DND-41 (cell line): Measurements from ENCODE around the gene VOPP1.

Experiments
- ATAC-seq: fragments of 200-7000 bp; cut with Tn5 transposase; 3 replicates; pipeline ENCODE4 v1.9.1; 2021; ENCODE audit warnings: low read depth; ENCODE audit not compliant: insufficient read depth
- DNase-seq: peaks from one replicate; pipeline ENCODE4 v3.0.0-alpha.2; 2020
- H2AFZ ChIP-seq: 2 replicates; pipeline ENCODE4 v1.6.0; 2012; ENCODE audit warnings: low read depth, low read length
- H3K27ac ChIP-seq: 2 replicates; pipeline ENCODE4 v1.5.1; 2012; ENCODE audit warnings: low read length, inconsistent platforms
- H3K27me3 ChIP-seq: fragments of 200-600 bp; sonication (generic); 2 replicates; pipeline ENCODE4 v1.6.0; 2012; ENCODE audit warnings: low read length, mild to moderate bottlenecking, inconsistent platforms; ENCODE audit not compliant: insufficient read depth, poor library complexity
- H3K36me3 ChIP-seq: 2 replicates; pipeline ENCODE4 v1.5.1; 2012; ENCODE audit warnings: low read length, inconsistent platforms; ENCODE audit not compliant: insufficient read depth
- H3K4me1 ChIP-seq: 2 replicates; pipeline ENCODE4 v1.5.1; 2012; ENCODE audit warnings: mild to moderate bottlenecking, low read length; ENCODE audit not compliant: insufficient read depth
- H3K4me2 ChIP-seq: 2 replicates; pipeline ENCODE4 v1.6.0; 2012; ENCODE audit warnings: mild to moderate bottlenecking, moderate library complexity, low read length, inconsistent platforms; ENCODE audit not compliant: insufficient read depth
- H3K4me3 ChIP-seq, 2 experiments: fragments of 200-600 bp in 1 of 2; shearing (Covaris generic) in 1 of 2; 2 replicates each; pipeline ENCODE4 v1.5.1; 2012 to 2016; ENCODE audit warnings: inconsistent platforms in 2 of 2, low read length in 2 of 2, mild to moderate bottlenecking in 2 of 2, low read depth in 1 of 2, moderate library complexity in 1 of 2
- H3K79me2 ChIP-seq: 2 replicates; pipeline ENCODE4 v1.6.0; 2012; ENCODE audit warnings: low read length, inconsistent platforms; ENCODE audit not compliant: insufficient read depth
- H3K9ac ChIP-seq: 2 replicates; pipeline ENCODE4 v1.6.0; 2012; ENCODE audit warnings: low read depth, mild to moderate bottlenecking, inconsistent platforms, low read length, moderate library complexity
- H3K9me3 ChIP-seq: 2 replicates; pipeline ENCODE4 v1.5.1; 2012; ENCODE audit warnings: low read length, moderate library complexity, mild to moderate bottlenecking, inconsistent platforms; ENCODE audit not compliant: insufficient read depth, severe bottlenecking
- H4K20me1 ChIP-seq: 2 replicates; pipeline ENCODE4 v1.6.0; 2012; ENCODE audit warnings: low read length; ENCODE audit not compliant: insufficient read depth
- CTCF ChIP-seq: IDR thresholded peaks from 2 replicates; pipeline ENCODE4 v1.5.1; 2012; ENCODE audit warnings: borderline replicate concordance, low read length, moderate library complexity, mild to moderate bottlenecking; ENCODE audit not compliant: poor library complexity, severe bottlenecking; ENCODE audit errors: extremely low read depth
- EZH2 ChIP-seq: IDR thresholded peaks from 3 replicates; pipeline ENCODE4 v1.6.1; 2012; ENCODE audit warnings: borderline replicate concordance, low read depth, mild to moderate bottlenecking, moderate library complexity, low read length, inconsistent platforms; ENCODE audit not compliant: severe bottlenecking

VOPP1 gene

DNA sequence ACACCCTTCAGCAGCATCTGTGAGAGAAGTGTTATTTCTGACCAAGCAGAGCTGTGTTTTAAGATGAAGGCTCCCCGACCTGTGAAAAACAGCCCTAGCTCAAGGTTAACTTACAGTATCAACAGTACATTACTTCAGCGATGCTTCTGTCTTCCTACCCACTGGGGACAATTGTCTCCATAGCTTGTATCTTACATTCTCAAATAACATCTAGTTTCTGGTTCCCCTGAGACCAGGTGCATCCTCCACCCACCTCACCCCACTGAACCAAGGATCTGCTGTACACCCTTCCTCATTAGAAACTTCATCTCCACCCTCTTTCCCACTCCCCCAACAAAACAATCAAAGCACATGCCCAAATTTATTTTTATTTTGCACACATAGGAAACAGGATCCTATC is 102.0 kb downstream of the VOPP1 start:
- DNase-seq, result peak; percentile 35
- TF ChIP-seq CTCF, result no peak
- no peak for TF ChIP-seq EZH2
- Histone ChIP-seq H3K27ac (peak overlapping the region; percentile 89), H3K4me1 (peaks cover 50% of the 10 kb centered on the region), H3K9ac (peak overlapping the region; percentile 45; the same call in 1 of the 2 replicates), H2AFZ (no peak overlapping the region), H3K36me3 (peaks cover 52% of the 10 kb centered on the region), H3K4me2 (peak overlapping the region; percentile 17; the same call in 1 of the 2 replicates), H3K9me3 (no peaks in the 10 kb centered on the region), H3K4me3 (peak overlapping the region in 1 of 2 experiments; percentile 5; a peak in 1 of 4 replicates), H3K27me3 (no peaks in the 10 kb centered on the region), H3K79me2 (peaks cover 17% of the 10 kb centered on the region), H4K20me1 (peaks cover 23% of the 10 kb centered on the region)
- peak; percentile 7; the same call in 1 of the 3 replicates for ATAC-seq

DNA sequence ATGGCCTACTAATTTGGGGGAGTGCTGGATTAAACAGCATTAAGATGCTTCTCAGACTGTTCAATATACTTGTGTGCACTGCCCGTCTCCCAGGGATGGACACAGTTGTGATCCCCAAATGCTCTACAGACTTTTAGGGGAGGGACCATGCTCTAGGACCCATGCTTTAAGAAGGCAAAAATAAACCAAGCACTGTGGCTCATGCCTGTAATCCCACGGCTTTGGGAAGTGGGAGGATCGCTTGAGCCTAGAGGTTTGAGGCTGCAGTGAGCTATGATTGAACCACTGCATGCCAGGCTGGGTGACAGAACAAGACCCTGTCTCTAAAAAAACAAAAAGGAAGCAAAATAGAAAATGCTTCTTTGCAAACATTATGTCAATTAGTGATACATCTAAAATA is 102.6 kb downstream of the VOPP1 start:
- Histone ChIP-seq H4K20me1 (peaks cover 18% of the 10 kb centered on the region), H3K27ac (peak overlapping the region; percentile 89), H3K79me2 (peaks cover 13% of the 10 kb centered on the region), H2AFZ (no peak overlapping the region), H3K4me2 (peak overlapping the region; percentile 17), H3K9me3 (no peaks in the 10 kb centered on the region), H3K9ac (peak overlapping the region; percentile 45), H3K36me3 (peaks cover 53% of the 10 kb centered on the region), H3K4me3 (no peak overlapping the region; a peak in 1 of 4 replicates), H3K27me3 (no peaks in the 10 kb centered on the region), H3K4me1 (peaks cover 50% of the 10 kb centered on the region)
- ATAC-seq, result peak; percentile 15
- DNase-seq, result no peak
- TF ChIP-seq CTCF, result no peak
- TF ChIP-seq EZH2, result no peak

DNA sequence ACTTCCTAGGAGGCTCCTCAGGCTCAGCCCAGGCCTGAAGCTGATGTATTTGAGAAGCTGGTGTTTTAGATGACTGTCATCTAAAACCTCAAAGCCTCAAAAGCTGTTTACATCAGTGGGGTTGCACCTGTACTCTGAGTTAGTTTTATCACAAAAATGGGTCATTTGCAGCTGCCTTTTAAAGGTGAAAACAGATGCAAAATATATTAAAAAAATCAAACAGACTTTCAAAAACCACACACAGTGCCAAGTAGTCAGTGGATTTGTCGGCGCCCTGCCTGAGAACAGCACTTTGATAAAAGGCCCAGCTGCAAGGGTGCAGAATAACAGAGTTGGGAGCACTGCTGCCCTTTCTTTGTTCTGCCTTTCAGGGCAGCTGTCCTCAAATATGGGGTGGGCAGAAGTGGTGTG is 103.0 kb downstream of the VOPP1 start:
- Histone ChIP-seq H3K27ac (peak overlapping the region; percentile 89), H3K4me3 (no peak overlapping the region; a peak in 1 of 4 replicates), H3K9ac (peak overlapping the region; percentile 45), H2AFZ (no peak overlapping the region), H3K4me2 (peak overlapping the region; percentile 17), H3K79me2 (peaks cover 10% of the 10 kb centered on the region), H3K9me3 (no peaks in the 10 kb centered on the region), H4K20me1 (peaks cover 13% of the 10 kb centered on the region), H3K4me1 (peaks cover 50% of the 10 kb centered on the region), H3K36me3 (peaks cover 54% of the 10 kb centered on the region), H3K27me3 (no peaks in the 10 kb centered on the region)
- DNase-seq, result peak; percentile 87
- TF ChIP-seq EZH2 (no peak), CTCF (no peak)
- peak; percentile 92 for ATAC-seq

DNA sequence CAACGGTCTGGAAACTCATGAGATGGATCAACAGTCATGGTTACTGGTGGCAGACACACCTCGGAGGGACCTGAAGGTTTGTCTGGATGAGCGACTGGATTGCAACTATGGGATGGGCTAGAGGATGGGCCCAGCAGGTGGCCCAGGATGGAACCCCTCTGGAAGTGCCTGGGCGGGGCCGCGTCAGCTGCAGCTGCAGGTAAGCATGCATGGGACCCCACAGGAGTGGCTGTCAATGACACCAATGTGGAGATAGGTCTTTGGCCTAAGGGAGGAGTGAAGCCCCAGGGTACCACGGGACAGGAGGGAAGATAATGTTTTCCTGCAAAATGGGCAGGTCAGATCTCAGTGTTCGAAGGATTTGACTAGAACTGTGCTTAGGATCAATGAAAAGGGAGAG is 103.8 kb downstream of the VOPP1 start:
- Histone ChIP-seq H3K27ac (peak overlapping the region; percentile 89), H3K4me1 (peaks cover 46% of the 10 kb centered on the region), H3K27me3 (no peaks in the 10 kb centered on the region), H3K9ac (peak overlapping the region; percentile 45), H3K4me3 (peak overlapping the region in 1 of 2 experiments; percentile 32; a peak in 2 of 4 replicates), H3K36me3 (peaks cover 54% of the 10 kb centered on the region), H3K79me2 (peaks cover 5% of the 10 kb centered on the region), H3K9me3 (no peaks in the 10 kb centered on the region), H2AFZ (no peak overlapping the region), H3K4me2 (peak overlapping the region; percentile 48), H4K20me1 (peaks cover 9% of the 10 kb centered on the region)
- DNase-seq (no peak), ATAC-seq (no peak)
- TF ChIP-seq CTCF, result no peak
- no peak for TF ChIP-seq EZH2
